ENCODE results near the gene COMMD8.

The COMMD8 gene

DNA sequence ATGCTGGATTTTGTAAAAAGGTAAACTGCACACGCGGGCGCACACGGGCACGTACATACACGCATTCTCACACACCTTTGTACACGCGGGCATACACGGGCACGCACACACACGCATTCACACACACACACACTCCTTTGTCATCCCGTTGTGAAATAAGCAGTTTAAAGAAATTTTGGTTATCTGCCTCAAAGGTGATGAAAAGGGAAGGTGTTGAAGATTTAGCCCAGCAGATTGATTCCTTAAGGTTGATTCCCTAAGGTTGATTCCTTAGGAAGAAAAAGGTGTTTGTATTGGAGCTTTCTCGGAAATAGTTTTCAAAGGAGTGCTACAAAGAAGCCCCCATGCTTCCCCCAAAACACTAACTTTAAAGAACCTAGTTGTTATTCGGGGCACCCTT lies 22.3 kb upstream of the COMMD8 start:
- TF ChIP-seq HDGF (IDR thresholded peaks at IDR 0.05; ENCODE audit: borderline replicate concordance) (no peak), NFRKB (IDR thresholded peaks at IDR 0.05) (no peak), ELF4 (IDR thresholded peaks at IDR 0.05) (no peak), SUZ12 (IDR thresholded peaks at IDR 0.05) (no peak), SP1 (IDR thresholded peaks at IDR 0.05) (no peak), ARNT (IDR thresholded peaks at IDR 0.05) (no peak), CTBP1 (IDR thresholded peaks at IDR 0.05; ENCODE audit: borderline replicate concordance) (no peak), FOXM1 (IDR thresholded peaks at IDR 0.05; ENCODE audit: borderline replicate concordance) (no peak), FOXK2 (IDR thresholded peaks at IDR 0.05) (no peak), ZNF384 (IDR thresholded peaks at IDR 0.05) (no peak), TARDBP (IDR thresholded peaks at IDR 0.05) (no peak), FOXA1 (IDR thresholded peaks at IDR 0.05) (no peak), BHLHE40 (IDR thresholded peaks at IDR 0.05; ENCODE audit: borderline replicate concordance) (no peak), LEF1 (IDR thresholded peaks at IDR 0.05; ENCODE audit: borderline replicate concordance) (no peak), L3MBTL2 (conservative IDR thresholded peaks at IDR 0.05) (no peak)
- TF ChIP-seq, protein P1, sequence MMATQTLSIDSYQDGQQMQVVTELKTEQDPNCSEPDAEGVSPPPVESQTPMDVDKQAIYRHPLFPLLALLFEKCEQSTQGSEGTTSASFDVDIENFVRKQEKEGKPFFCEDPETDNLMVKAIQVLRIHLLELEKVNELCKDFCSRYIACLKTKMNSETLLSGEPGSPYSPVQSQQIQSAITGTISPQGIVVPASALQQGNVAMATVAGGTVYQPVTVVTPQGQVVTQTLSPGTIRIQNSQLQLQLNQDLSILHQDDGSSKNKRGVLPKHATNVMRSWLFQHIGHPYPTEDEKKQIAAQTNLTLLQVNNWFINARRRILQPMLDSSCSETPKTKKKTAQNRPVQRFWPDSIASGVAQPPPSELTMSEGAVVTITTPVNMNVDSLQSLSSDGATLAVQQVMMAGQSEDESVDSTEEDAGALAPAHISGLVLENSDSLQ (IDR thresholded peaks at IDR 0.05), result no peak
- CTCF ChIA-PET, result interaction anchor here (0.6 kb wide), 1 partner anchor 639 kb away, joined by 3 read pairs; no protein-coding TSS in a partner anchor
- POLR2A ChIA-PET, result interaction anchor here (2.3 kb wide), 1 partner anchor 22 kb away, joined by 16 read pairs; the partner anchor contains the start of gene COMMD8
- no peak for DNase-seq (ENCODE audit: extremely low spot score)

DNA sequence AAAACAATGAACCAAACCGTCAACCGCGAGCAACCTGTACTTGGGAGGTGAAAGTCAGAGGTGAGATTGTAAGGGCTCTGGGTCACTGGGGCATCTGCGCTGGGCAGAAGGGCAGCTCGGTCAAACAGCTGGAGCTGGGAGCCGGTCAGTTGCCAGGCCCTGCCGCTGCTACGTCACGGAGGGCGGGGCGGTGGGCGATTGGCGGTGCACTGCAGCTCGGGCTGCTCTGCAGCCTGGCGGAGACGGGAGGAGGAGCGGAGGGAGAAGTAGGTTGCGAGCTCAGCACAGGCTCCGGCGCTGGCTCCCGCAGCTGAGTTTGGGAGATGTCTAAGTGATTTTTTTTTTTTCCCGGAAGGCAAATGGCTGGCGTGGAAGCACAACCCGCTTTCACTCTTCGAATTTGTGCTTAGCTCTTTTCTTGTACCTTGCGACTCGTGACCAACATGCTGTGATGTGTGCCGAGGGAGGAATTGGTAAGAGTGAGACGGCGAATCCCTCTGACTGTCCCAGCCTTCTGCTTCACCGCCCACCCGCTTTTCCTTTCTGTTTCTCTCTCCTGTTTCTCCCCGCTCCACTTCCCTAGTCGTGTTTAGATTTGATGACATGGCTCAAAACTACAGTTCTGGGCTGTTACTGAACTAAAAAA lies 21.7 kb upstream of the COMMD8 start, which contains the start of gene ATP10D:
Gene ATP10D (plus strand): TSS at position 229 of the 646 bp plus-strand sequence. CDS start 27,266 bp downstream, outside the sequence.
- POLR2A ChIA-PET, result interaction anchor here (0.6 to 2.3 kb wide), 5 partner anchors 8 to 654 kb away, joined by 3 to 16 read pairs (median 4); partner anchors contain the start of gene COMMD8
- CTCF ChIA-PET, result interaction anchor here (0.5 to 0.6 kb wide), 2 partner anchors 33 to 639 kb away, joined by 3 read pairs; no protein-coding TSS in a partner anchor
- TF ChIP-seq L3MBTL2 (conservative IDR thresholded peaks at IDR 0.05), result peak; percentile 47; the same call in 1 of the 2 replicates
- TF ChIP-seq LEF1 (IDR thresholded peaks at IDR 0.05; ENCODE audit: borderline replicate concordance), result no peak
- peak; percentile 27; the same call in 1 of the 2 replicates for TF ChIP-seq ELF4 (IDR thresholded peaks at IDR 0.05)
- peak; percentile 45; the same call in 1 of the 2 replicates for TF ChIP-seq ZNF384 (IDR thresholded peaks at IDR 0.05)
- peak; percentile 76 for DNase-seq (ENCODE audit: extremely low spot score)

DNA sequence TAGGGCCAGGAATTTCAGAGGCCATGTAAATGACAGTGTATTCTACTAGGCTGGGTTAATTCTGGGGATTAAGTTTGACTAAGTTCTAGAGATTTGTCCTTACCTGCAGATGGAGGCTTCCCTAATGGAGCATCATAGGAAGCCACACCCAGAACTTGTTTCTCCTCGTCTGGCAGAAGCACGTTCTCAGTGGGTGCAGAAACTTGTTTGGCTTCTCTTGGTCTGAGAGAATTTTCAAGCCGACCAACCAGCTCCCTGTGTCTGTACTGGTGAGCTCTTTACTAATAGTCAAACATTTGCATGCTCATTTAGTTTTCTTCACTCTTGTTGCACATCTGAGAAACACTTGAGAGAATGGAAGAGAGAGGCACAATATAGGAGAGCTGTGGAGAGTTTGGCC lies 20.7 kb upstream of the COMMD8 start:
- CTCF ChIA-PET, result no interaction called here
- TF ChIP-seq LEF1 (IDR thresholded peaks at IDR 0.05; ENCODE audit: borderline replicate concordance) (no peak), FOXK2 (IDR thresholded peaks at IDR 0.05) (no peak), FOXA1 (IDR thresholded peaks at IDR 0.05) (no peak)
- TF ChIP-seq, protein P1 (IDR thresholded peaks at IDR 0.05), result no peak
- DNase-seq (ENCODE audit: extremely low spot score), result no peak
- POLR2A ChIA-PET, result interaction anchor here (1.7 to 2.3 kb wide), 2 partner anchors 9 to 21 kb away, joined by 5 to 16 read pairs; partner anchors contain the start of gene COMMD8

DNA sequence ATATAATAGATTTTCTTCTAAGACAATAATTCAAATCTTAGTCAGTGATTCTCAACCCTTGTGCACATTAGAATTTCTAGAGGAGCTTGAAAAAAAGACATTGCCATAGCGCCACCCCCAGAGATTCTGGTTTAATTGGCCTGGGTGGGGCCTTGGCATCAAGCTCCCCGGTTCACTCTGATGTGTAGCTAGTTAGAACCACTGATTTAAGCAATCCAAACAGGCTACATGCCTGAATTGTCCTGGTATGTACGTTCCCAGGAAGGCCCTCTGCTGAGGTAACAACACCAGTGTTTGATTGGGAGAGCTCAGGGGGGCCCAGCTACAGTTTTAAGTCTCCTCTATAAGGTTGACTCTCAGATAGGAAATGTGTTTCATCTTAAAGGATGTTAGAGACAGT lies 20.2 kb upstream of the COMMD8 start:
- CTCF ChIA-PET, result interaction anchor here (0.6 kb wide), 1 partner anchor 114 kb away, joined by 3 read pairs; no protein-coding TSS in a partner anchor
- no peak for DNase-seq (ENCODE audit: extremely low spot score)
- POLR2A ChIA-PET, result interaction anchor here (1.7 to 2.3 kb wide), 2 partner anchors 9 to 20 kb away, joined by 5 to 16 read pairs; partner anchors contain the start of gene COMMD8
- TF ChIP-seq, protein P1 (IDR thresholded peaks at IDR 0.05), result no peak
- no peak for TF ChIP-seq ZNF384 (IDR thresholded peaks at IDR 0.05)
- TF ChIP-seq LEF1 (IDR thresholded peaks at IDR 0.05; ENCODE audit: borderline replicate concordance), result no peak
- TF ChIP-seq FOXK2 (IDR thresholded peaks at IDR 0.05), result no peak
- no peak for TF ChIP-seq FOXM1 (IDR thresholded peaks at IDR 0.05; ENCODE audit: borderline replicate concordance)
- no peak for TF ChIP-seq SUZ12 (IDR thresholded peaks at IDR 0.05)
- TF ChIP-seq ELF4 (IDR thresholded peaks at IDR 0.05), result no peak
- no peak for TF ChIP-seq SP1 (IDR thresholded peaks at IDR 0.05)
- no peak for TF ChIP-seq ARNT (IDR thresholded peaks at IDR 0.05)
- no peak for TF ChIP-seq HDGF (IDR thresholded peaks at IDR 0.05; ENCODE audit: borderline replicate concordance)

DNA sequence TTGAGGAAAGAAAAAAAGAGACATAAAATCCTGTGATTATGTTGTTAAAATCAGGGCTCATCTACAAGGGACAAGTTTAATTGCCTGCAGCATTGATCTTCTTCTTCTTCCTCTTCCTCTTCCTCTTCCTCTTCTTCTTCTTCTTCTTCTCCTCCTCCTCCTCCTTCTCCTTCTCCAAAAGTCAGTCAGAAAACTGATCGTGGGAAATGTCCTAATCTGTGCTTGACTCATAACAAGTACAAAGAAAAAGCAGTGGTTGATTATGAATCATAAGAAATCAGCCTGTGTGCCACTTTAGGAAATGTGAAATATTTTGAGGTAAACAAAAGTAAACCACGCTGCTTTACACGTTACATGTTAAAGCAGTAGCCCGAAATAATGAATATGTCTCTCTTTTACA lies 18.8 kb upstream of the COMMD8 start:
- DNase-seq (ENCODE audit: extremely low spot score), result no peak
- TF ChIP-seq ZNF384 (IDR thresholded peaks at IDR 0.05) (no peak), HDGF (IDR thresholded peaks at IDR 0.05; ENCODE audit: borderline replicate concordance) (no peak), SUZ12 (IDR thresholded peaks at IDR 0.05) (no peak), FOXK2 (IDR thresholded peaks at IDR 0.05) (no peak), BHLHE40 (IDR thresholded peaks at IDR 0.05; ENCODE audit: borderline replicate concordance) (no peak)
- ChIA-PET CTCF (no interaction called here), POLR2A (no interaction called here)

DNA sequence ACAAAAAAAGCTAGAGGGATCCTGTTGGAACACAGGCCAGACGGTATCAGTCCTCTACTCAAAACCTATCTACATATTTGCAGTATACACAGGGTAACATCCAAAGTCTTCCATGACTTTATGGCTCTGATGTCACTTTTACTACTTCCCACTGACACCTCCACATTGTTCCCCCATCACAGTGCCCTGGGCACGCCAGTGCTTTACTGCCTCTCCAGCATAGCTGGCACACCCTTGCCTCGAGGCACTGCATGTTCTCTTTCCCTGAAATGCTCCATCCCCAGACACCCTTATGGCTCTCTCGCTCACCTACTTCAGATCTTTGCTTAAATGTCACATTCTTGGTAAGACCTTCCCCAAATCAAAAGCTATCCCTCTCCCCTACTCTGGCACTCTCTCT lies 15.3 kb upstream of the COMMD8 start:
- no peak for TF ChIP-seq ARNT (IDR thresholded peaks at IDR 0.05)
- no peak for TF ChIP-seq ZNF384 (IDR thresholded peaks at IDR 0.05)
- no peak for TF ChIP-seq NFRKB (IDR thresholded peaks at IDR 0.05)
- no peak for TF ChIP-seq FOXK2 (IDR thresholded peaks at IDR 0.05)
- TF ChIP-seq SP1 (IDR thresholded peaks at IDR 0.05), result no peak
- TF ChIP-seq L3MBTL2 (conservative IDR thresholded peaks at IDR 0.05), result no peak
- TF ChIP-seq CTBP1 (IDR thresholded peaks at IDR 0.05; ENCODE audit: borderline replicate concordance), result no peak
- no peak for TF ChIP-seq FOXM1 (IDR thresholded peaks at IDR 0.05; ENCODE audit: borderline replicate concordance)
- TF ChIP-seq ELF4 (IDR thresholded peaks at IDR 0.05), result no peak
- no peak for TF ChIP-seq LEF1 (IDR thresholded peaks at IDR 0.05; ENCODE audit: borderline replicate concordance)
- no peak for TF ChIP-seq HDGF (IDR thresholded peaks at IDR 0.05; ENCODE audit: borderline replicate concordance)
- no peak for TF ChIP-seq BHLHE40 (IDR thresholded peaks at IDR 0.05; ENCODE audit: borderline replicate concordance)
- TF ChIP-seq FOXA1 (IDR thresholded peaks at IDR 0.05), result no peak
- TF ChIP-seq, protein P1 (IDR thresholded peaks at IDR 0.05), result no peak
- TF ChIP-seq TARDBP (IDR thresholded peaks at IDR 0.05), result no peak
- TF ChIP-seq SUZ12 (IDR thresholded peaks at IDR 0.05), result no peak
- ChIA-PET CTCF (no interaction called here), POLR2A (interaction anchor here (1.3 kb wide), 1 partner anchor 15 kb away, joined by 3 read pairs; the partner anchor contains the start of gene COMMD8)
- DNase-seq (ENCODE audit: extremely low spot score), result no peak
